Activated B cell treated with CpG ODN at 0.5 μM for 24 hours (primary cell): ENCODE results near the gene GPR17. TPM values are rescaled to one million over a fixed set of nuclear protein-coding genes. Genes with fewer than 3 reads are reported as not detected.
A peak's percentile ranks its signal among the peaks of the same experiment; 100 is the strongest.

Experiments
- ATAC-seq: fragments of 200-7000 bp; cut with Tn5 transposase; one replicate; pipeline ENCODE4 v1.10.0; 2021; ENCODE audit warnings: low read depth, mild to moderate bottlenecking, moderate library complexity
- CTCF ChIA-PET: fragments of 350-600 bp; sonication (Branson Sonifier 250); formaldehyde crosslinking; loops from one replicate; lab custom pipeline; 2021; ENCODE audit warnings: antibody characterized with exemption; lab: Charles Lee
- POLR2A ChIA-PET: fragments of 350-600 bp; sonication (Branson Sonifier 250); formaldehyde crosslinking; loops from one replicate; lab custom pipeline; 2021; ENCODE audit warnings: antibody characterized with exemption; lab: Charles Lee
- DNase-seq: peaks from one replicate; pipeline ENCODE4 v3.0.0; 2022
- H3K27ac Mint-ChIP-seq: one replicate; pipeline ENCODE4 v1.8.0; 2020; ENCODE audit warnings: mixed read lengths
- H3K27me3 Mint-ChIP-seq: one replicate; pipeline ENCODE4 v1.8.0; 2021; ENCODE audit warnings: mixed read lengths
- H3K36me3 Mint-ChIP-seq: one replicate; pipeline ENCODE4 v1.8.0; 2021; ENCODE audit warnings: low read depth, mixed read lengths
- H3K4me1 Mint-ChIP-seq: one replicate; pipeline ENCODE4 v1.8.0; 2021; ENCODE audit warnings: mixed read lengths
- H3K4me3 Mint-ChIP-seq: one replicate; pipeline ENCODE4 v1.8.0; 2020; ENCODE audit warnings: mild to moderate bottlenecking, mixed read lengths
- H3K9me3 Mint-ChIP-seq: one replicate; pipeline ENCODE4 v1.8.0; 2020; ENCODE audit warnings: mixed read lengths
- intact Hi-C: fragments of 100-400 bp; cut with micrococcal nuclease; formaldehyde crosslinking; loops from one replicate; pipeline ENCODE4 v1.15.1; 2024
- total RNA-seq: library from RNA; stranded (reverse); gene quantifications from 2 replicates; pipeline ENCODE4 v1.2.3, GENCODE V29; 2022
- TF ChIP-seq, protein P1 (sequence below): fragments of 200-600 bp; IDR thresholded peaks from one replicate; pipeline ENCODE4 v1.8.0; 2022; ENCODE audit warnings: antibody characterized with exemption, mild to moderate bottlenecking

GPR17 gene
- total RNA-seq, 1 donor from 2014 or later: not detected

DNA sequence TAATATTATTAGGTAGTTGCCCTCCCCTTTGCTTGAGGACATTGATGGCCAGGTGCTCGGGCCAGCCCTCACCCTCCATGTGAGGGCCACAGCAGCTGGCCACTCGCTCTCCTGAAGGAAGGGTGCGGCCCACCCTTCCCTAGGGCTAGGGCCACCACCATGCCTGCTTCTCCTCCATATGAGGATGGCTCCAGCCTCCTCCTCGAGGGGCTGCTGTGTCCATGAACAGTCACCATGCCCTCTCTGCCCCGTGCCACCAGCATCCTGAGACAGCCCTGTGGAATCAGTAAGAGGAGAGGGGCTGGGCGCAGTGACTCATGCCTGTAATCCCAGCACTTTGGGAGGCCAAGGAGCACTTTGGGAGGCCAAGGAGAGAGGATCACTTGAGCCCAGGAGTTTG, 2.4 kb downstream of the GPR17 start:
- ATAC-seq: no peak
- H3K9me3 Mint-ChIP-seq: no peaks in the 10 kb centered on the region
- H3K27me3 Mint-ChIP-seq: no peaks in the 10 kb centered on the region
- POLR2A ChIA-PET: interaction anchor here (4.5 kb wide), 1 partner anchor 57 kb away, joined by 34 read pairs; no protein-coding TSS in a partner anchor
- no peak for DNase-seq
- no peak overlapping the region for H3K4me3 Mint-ChIP-seq
- no peaks in the 10 kb centered on the region for H3K36me3 Mint-ChIP-seq
- CTCF ChIA-PET: interaction anchor here (0.8 to 11.3 kb wide), 2 partner anchors 18 to 55 kb away, joined by 3 to 289 read pairs; no protein-coding TSS in a partner anchor
- intact Hi-C loops: loop anchor here (2.0 kb wide), 1 partner anchor 16 kb away; no protein-coding TSS in a partner anchor
- peaks cover 62% of the 10 kb centered on the region for H3K4me1 Mint-ChIP-seq
- TF ChIP-seq, protein P1, sequence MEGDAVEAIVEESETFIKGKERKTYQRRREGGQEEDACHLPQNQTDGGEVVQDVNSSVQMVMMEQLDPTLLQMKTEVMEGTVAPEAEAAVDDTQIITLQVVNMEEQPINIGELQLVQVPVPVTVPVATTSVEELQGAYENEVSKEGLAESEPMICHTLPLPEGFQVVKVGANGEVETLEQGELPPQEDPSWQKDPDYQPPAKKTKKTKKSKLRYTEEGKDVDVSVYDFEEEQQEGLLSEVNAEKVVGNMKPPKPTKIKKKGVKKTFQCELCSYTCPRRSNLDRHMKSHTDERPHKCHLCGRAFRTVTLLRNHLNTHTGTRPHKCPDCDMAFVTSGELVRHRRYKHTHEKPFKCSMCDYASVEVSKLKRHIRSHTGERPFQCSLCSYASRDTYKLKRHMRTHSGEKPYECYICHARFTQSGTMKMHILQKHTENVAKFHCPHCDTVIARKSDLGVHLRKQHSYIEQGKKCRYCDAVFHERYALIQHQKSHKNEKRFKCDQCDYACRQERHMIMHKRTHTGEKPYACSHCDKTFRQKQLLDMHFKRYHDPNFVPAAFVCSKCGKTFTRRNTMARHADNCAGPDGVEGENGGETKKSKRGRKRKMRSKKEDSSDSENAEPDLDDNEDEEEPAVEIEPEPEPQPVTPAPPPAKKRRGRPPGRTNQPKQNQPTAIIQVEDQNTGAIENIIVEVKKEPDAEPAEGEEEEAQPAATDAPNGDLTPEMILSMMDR: no peak
- no peak overlapping the region for H3K27ac Mint-ChIP-seq

GRCh38 chr2:127649100-127649611, 3.2 kb downstream of the GPR17 start:
- POLR2A ChIA-PET: interaction anchor here (0.6 to 4.5 kb wide), 7 partner anchors 7 to 123 kb away, joined by 3 to 34 read pairs (median 5); partner anchors contain the start of genes IWS1 and SFT2D3
- intact Hi-C loops: loop anchor here (1.0 to 2.0 kb wide), 5 partner anchors 16 to 123 kb away; partner anchors contain the start of genes IWS1 and SFT2D3
- Mint-ChIP-seq H3K36me3 (no peaks in the 10 kb centered on the region), H3K9me3 (no peaks in the 10 kb centered on the region), H3K27ac (no peak overlapping the region), H3K27me3 (no peaks in the 10 kb centered on the region), H3K4me1 (peaks cover 65% of the 10 kb centered on the region), H3K4me3 (no peak overlapping the region)
- TF ChIP-seq, protein P1: no peak
- ATAC-seq (no peak), DNase-seq (no peak)
- CTCF ChIA-PET: interaction anchor here (0.8 to 11.3 kb wide), 11 partner anchors 9 to 156 kb away, joined by 3 to 289 read pairs (median 5); partner anchors contain the start of gene IWS1

DNA sequence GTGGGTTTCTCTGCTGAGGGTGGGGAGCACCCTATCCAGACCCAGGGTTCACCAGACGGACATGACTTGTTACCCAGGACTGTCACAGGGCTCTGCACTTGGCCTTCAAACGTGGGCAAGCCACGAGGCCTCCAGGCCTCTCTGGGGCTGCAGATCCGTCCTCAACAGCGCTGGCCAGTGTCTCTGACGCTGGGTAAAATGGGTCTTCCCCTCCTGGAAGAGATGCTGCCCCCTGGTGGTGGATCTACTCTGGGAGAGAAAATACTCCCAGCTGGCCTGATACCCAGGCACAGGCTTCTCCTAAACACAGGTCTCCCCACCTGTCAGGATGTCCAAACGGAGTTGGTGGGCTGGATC, 3.7 kb downstream of the GPR17 start:
- ATAC-seq: peak; percentile 80
- intact Hi-C loops: loop anchor here (1.0 to 2.0 kb wide), 5 partner anchors 17 to 123 kb away; partner anchors contain the start of genes IWS1 and SFT2D3
- POLR2A ChIA-PET: interaction anchor here (0.9 to 4.5 kb wide), 6 partner anchors 8 to 58 kb away, joined by 3 to 34 read pairs (median 5); partner anchors contain the start of gene SFT2D3
- Mint-ChIP-seq H3K4me3 (peak overlapping the region; percentile 52), H3K36me3 (no peaks in the 10 kb centered on the region), H3K27me3 (no peaks in the 10 kb centered on the region), H3K9me3 (no peaks in the 10 kb centered on the region), H3K4me1 (peaks cover 63% of the 10 kb centered on the region), H3K27ac (no peak overlapping the region)
- TF ChIP-seq, protein P1: no peak
- CTCF ChIA-PET: interaction anchor here (0.6 to 11.3 kb wide), 17 partner anchors 9 to 162 kb away, joined by 3 to 289 read pairs (median 4); partner anchors contain the start of gene IWS1
- DNase-seq: peak; percentile 68

DNA sequence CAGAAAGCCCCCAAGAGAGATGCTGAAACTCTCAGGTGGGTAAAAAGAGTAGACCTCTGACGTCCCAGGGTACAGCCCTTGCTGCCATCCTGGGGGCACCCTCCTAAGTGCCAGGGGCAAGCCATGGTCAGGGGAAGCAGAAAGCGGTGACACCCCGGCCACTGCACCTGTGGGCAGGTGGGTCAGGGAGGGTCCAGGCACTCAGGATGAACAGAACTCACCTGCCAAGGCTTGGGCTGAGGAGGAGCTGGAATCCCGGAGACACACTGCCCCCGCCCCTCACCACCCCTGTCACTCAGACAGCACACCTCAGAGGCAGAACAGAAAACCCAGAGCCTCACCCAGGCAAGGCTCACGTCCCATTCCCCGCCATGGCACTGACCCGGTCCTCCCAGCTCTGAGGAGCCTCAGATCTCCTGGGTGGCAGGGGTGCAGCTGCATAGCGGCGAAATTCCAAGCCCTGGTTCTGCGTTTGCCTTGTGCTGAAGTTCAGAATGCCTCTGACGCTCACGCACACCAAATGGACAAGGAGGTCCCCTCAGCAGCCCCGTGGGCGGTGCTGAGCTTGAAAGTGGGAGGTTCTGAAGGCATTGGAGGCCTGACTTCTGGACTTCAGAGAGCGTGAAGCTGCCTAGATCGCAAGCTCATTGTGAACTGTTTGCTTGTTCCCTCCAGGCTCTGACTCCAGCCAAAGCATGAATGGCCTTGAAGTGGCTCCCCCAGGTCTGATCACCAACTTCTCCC, 4.3 kb downstream of the GPR17 start:
- Mint-ChIP-seq H3K36me3 (no peaks in the 10 kb centered on the region), H3K27me3 (no peaks in the 10 kb centered on the region), H3K4me1 (peaks cover 63% of the 10 kb centered on the region), H3K27ac (no peak overlapping the region), H3K9me3 (no peaks in the 10 kb centered on the region), H3K4me3 (no peak overlapping the region)
- TF ChIP-seq, protein P1: no peak
- ChIA-PET POLR2A (interaction anchor here (0.9 to 4.5 kb wide), 7 partner anchors 8 to 59 kb away, joined by 3 to 34 read pairs (median 5); partner anchors contain the start of gene SFT2D3), CTCF (interaction anchor here (0.6 to 11.3 kb wide), 16 partner anchors 10 to 161 kb away, joined by 3 to 289 read pairs (median 4); partner anchors contain the start of gene IWS1)
- DNase-seq: no peak
- intact Hi-C loops: no loop called here
- peak; percentile 23 for ATAC-seq
